Activated T-helper 1 cell treated with Interleukin-2 at 50 U/mL for 16 hours (primary cell): ENCODE measurements around the gene RDH12.
"Not testable (repeated sequence)": the region's sequence is repeated elsewhere in the genome, so short reads cannot be mapped to it uniquely, and the experiment has no call there.

ENCODE experiments used
- DNase-seq: peaks from one replicate; pipeline ENCODE4 v3.0.0-alpha.2; 2020; ENCODE audit warnings: low read depth

RDH12 gene

DNA sequence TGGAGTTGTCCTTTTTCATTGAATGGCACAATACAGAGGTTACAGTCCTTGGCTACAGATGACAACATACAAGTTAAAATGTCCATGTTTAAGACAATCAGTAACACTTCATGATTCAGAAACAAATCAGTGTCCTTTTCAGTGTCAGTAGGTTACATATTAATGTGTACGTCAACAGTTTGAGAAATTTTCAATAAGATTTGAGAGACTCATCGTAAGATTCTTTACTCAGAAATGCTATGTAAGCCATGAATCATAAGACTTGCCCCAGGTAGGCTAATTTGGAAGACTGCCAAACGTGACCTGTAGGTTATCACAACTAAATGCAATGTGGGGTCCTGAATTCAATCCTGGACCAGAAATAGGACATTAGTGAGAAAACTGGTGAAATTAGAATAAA is 3.5 kb downstream of the RDH12 start:
- DNase-seq = no peak

DNA sequence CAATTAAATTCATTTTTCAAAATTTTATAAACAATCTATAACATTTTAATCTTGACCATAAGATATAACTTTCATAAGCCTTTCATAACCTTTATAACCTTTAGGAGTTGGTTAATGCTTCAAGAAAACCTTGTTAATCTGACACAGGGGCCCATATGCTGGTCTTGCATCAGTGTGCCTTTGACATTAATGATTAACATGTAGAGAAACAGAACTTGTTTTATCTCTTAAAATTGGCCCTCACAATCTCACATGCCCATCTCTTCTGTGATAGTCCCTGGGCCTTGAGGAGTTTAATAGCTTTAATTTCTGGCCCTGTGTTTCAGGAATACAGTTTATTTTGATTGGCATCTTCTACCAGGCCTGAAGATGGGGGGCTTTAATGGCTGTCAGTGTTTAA is 7.7 kb downstream of the RDH12 start:
- DNase-seq = not testable (repeated sequence)

DNA sequence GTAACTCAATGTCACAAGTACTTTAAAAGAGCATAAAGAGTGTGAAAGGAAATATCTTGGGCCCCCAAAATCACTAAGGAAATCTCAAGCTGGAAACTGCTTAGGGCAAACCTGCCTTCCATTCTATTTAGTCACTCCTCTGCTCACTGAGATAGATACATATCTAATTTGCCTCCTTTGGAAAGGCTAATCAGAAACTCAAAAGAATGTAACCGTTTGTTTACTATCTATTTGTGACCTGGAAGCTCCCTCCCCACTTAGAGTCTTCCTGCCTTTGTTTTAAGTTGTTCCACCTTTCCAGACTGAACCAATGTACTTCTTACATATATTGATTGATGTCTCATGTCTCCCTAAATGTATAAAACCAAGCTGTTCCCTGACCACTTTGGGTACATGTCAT is 8.1 kb downstream of the RDH12 start:
- not testable (repeated sequence) for DNase-seq

DNA sequence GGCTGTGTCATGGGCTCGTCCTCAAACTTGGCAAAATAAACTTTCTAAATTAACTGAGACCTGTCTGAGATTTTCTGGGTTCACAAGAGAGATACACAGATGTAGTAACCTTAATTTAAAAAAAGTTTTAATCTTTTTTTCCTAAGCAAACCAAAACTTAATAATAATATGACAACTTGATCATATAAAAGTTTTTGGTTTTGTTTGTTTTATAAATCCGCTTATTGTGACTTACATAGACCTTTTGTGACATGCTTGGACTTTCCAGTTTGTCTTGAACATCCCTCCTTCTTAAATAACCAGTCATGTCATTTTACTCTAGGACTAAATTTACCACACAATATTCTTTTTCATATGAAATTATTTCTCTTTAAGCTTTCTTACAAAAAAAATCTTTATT is 8.5 kb downstream of the RDH12 start:
- DNase-seq = no peak

DNA sequence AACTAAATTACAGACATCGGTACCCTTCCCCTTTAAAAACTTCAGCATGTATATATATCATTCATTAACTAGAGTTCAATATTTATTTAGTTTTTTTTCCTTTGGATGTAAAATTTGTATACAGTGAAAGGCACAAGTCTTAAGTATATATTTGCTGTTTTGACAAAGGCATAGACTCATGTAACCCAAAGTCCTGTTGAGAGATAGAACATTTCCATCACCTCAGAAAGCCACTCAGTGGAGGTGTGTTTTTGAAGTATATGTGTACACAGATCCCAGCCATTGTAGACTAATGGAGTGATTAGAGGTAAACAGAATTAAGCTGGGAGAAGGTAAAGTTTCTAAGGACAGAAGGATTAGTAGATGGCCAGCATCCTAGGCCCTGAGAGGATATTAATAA is 15.4 kb downstream of the RDH12 start:
- DNase-seq = no peak

DNA sequence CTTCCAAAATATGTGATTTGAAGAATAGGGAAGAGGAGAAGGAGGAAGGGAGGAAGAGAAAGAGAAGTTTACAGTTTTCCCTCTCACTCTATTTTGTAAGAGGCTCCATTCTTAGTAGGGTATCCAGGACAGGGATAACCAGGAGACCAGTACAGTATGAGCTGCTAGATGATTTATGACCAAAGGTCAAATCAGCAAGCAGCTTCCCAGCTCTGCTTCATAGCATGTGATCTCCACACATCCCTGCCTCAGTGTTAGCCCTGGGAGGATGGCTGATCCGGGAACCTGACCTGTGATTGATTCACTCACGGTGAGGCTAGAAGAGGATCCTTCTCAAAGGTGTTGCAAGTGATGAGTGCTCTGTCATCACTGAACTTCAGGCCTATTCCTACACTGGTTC is 16.6 kb downstream of the RDH12 start:
- DNase-seq = no peak

DNA sequence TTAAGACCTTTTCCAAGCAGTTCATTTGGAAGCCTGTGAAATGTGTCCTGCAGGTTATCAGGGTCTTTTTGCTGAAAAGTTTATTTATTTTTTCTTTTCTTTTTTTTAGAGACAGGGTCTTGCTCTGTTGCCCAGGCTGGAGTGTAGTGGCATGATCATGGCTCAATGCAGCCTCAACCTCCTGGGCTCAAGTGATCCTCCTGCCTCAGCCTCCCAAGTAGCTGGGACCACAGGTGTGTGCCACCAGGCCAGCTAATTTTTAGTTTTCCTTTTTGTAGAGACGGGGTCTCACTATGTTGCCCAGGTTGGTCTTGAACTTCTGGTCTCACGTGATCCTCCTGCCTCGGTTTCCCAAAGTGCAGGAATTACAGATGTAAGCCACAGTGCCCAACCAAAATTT is 17.7 kb downstream of the RDH12 start:
- DNase-seq = not testable (repeated sequence)

DNA sequence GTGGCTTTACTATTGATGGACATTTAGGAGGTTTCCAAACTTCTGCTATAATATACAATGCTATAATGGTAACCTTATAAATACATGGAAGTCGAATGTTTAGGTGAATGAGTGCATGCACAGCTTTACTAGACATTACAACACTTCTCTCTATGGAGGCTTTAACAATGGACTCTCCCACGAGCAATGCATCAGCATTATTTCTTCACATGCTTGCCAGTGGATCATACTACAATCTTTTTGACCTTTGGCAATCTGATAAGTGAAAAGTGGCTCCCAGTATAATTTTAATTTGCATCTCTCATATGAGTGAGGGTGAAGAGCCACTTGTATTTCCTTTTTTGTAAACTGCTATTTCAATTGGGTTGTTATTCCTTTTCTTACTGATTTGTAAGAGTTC is 18.2 kb downstream of the RDH12 start:
- no peak for DNase-seq

DNA sequence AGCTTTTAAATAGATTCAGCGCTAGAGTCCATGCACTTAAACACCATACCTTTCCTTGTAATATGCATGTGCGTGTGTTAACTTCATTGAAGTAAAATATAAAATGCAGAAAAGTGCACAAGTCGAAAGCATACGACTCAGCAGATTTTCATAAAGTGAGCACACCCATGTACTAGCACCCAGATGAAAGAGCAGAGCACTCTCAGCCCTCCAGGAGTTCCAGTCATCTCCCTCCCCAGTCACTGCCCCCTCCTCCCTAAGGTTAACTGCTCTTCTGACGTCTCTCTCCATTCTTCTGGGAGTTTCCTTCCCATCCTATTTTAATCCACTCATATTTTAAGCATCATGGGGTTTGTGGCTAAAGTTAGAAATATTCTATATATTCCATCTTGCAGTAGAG is 20.2 kb downstream of the RDH12 start:
- DNase-seq = no peak

DNA sequence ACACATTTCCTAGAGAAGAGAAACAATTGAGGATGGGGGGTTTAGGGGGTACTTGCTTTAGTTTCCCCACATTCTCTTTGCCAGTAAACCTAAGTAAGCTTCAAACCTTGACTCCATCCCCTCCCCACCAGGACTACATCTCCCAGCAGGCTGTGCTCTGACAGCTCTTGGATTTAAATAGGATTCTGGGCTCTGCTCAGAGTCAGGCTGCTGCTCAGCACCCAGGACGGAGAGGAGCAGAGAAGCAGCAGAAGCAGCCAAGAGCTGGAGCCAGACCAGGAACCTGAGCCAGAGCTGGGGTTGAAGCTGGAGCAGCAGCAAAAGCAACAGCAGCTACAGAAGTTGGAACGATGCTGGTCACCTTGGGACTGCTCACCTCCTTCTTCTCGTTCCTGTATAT is 20.6 kb downstream of the RDH12 start:
- DNase-seq = no peak

DNA sequence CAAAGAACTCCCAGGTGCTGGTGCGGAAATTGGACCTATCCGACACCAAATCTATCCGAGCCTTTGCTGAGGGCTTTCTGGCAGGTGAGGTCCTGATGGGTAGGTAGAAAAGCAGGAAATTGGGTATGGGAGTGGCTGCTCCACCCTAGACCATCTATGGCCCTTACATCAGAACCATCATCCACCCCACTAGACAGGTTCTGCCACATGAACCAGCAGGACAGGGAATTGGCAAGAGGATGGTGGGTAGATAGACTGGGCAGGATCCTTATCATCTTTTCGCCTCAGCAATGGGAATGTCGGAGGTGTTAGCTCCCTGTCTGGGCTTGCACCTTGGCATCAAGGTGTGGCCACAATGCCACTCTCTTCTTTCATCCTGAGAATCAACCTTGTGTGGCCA is 23.5 kb downstream of the RDH12 start:
- DNase-seq = no peak

DNA sequence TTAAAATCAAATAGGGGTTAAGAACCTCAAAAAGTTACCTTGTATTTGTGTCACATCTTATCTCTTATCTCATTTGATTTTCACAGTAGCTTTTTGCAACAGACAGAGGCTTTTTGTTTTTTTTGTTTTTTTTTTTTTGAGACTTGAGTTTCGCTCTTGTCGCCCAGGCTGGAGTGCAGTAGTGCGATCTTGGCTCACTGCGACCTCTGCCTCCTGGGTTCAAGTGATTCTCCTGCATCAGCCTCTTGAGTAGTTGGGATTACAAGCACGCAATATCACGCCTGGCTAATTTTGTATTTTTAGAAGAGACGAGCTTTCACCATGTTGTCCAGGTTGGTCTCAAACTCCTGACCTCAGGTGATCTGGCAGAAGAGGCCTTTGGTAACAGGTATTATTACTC is 25.7 kb downstream of the RDH12 start:
- no peak for DNase-seq

DNA sequence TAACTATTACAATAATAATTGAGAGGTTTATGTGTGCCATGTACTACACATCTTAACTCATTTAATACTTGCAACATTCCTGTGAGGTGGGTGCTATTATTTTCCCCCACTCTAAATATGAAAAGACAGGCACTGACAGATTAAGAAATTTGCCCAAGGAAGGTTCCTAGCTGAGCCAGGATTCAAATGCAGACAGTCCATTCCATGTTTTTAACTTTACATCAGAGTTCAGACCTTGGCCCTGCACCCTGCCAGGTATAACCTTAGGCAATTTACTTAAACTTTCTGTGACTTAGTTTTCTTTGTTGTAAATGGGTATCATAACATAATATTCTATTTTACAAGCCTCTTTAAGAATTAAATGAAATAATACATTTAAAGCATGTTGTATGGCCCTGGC is 26.6 kb downstream of the RDH12 start:
- no peak for DNase-seq

DNA sequence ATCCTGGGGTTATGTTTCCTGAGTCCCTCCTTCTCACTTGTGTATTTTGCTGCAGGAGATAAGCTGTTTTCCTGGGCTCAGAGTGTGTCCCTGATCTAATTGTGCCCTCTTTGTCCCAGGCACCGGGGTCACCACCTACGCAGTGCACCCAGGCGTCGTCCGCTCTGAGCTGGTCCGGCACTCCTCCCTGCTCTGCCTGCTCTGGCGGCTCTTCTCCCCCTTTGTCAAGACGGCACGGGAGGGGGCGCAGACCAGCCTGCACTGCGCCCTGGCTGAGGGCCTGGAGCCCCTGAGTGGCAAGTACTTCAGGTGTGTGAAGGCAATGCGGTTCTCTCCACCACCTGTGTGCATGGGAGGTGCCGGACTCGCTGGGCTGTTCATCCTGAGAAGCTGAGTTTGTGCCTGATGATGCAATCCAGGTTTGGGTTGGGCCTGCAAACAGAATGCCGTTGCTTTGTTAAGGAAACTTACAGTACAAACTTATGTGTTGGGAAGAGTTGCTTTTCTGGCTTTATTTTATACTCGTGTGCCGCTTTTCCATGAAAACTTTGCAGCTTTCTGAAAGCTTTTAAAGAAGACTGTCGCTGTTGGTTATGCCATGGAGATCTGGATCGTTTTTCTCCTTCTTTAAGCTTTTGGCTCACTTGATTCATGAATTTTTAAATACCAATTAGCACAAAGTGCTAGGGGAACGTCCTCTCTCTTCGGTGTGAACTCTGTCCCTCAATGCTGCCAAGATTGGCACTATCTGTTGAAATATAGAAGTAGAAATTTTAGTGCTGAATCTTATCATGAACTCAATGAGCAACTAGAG is 27.6 kb downstream of the RDH12 start:
- no peak for DNase-seq

DNA sequence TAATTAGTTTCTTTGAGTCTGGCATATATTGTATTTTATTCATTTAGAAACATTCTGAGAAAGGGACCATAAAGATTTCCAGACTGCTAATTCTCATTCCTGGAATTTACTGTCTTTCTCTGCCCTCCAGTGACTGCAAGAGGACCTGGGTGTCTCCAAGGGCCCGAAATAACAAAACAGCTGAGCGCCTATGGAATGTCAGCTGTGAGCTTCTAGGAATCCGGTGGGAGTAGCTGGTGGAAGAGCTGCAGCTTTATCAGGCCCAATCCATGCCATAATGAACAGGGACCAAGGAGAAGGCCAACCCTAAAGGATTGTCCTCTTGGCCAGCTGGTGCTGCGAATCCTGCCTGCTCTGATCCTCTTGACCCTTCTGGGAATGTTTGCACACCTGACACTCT is 31.9 kb downstream of the RDH12 start:
- no peak for DNase-seq

DNA sequence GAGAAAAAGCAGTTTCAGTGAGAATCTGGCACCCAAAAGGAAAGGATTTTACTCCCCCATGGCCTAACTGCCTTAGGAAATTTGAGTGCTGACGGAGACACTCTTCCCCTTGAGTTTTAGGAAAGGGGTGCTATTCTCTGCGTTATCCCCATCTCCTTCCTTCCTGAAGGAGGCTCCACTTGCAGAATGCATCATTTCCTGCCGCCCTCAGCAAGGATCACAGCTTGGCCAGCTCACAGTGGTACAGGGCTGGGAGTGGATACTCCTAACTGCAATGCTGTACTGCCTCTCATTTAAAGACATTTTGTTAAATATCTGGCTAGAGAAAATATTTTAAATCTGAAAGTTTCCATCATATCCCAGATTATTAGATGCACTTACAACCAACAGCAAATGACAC is 33.0 kb downstream of the RDH12 start:
- no peak for DNase-seq

DNA sequence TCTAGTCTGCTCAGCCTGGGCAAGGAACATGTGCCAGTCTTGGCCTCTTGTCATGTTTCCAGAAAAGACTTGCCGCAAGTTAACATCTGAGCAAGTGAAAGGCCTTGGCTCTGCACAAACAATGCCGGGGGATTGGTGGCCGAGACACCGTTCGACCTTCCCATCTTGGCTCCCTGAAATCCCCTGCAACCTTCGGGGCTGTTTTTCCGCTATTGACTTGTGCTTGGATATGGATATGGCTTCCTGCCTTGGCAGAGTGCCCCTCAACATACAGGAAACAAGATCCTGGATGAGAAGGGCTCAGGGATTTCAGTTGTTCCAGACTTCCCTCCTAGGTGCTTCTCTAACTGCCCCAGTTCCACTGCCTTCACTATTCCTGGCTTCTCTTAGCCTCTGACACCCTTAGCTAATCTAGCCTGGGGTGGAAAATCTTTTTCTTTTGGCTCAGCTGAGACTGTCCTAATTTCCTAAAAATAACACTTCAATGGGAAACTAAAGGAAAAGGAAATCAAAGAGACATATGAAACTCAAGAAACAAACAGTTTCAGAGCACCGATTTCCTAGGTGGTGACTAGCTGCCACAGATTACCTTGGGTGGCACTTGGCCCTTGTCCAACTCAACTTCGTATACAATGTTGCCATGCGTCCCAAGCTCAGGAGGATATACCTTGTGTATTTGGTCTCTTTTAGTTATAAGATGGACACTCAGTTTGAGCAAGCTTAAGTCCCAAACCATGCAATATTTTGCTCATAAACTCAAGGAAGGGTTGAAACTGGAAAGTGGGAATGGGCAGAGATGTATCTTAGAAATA is 33.9 kb downstream of the RDH12 start:
- no peak for DNase-seq

DNA sequence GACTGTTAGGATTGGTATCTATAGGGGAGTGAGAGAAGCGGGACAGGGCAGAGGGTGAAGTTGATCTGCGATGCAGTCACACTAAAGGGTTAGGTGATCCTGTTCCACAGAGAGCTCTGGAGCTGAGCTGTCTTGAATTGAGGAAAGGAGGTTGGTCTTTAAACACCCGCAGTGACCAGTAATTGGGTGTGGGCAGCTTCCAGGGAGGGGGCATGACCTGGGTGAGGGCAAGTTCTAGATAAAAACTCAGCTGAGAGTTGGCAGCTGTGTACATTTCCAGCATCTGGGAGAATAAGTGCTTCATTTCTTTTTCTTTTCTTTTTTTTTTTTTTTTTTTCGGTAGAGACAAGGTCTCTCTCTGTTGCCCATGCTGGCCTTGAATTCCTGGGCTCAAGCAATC is 35.1 kb downstream of the RDH12 start:
- DNase-seq = no peak

DNA sequence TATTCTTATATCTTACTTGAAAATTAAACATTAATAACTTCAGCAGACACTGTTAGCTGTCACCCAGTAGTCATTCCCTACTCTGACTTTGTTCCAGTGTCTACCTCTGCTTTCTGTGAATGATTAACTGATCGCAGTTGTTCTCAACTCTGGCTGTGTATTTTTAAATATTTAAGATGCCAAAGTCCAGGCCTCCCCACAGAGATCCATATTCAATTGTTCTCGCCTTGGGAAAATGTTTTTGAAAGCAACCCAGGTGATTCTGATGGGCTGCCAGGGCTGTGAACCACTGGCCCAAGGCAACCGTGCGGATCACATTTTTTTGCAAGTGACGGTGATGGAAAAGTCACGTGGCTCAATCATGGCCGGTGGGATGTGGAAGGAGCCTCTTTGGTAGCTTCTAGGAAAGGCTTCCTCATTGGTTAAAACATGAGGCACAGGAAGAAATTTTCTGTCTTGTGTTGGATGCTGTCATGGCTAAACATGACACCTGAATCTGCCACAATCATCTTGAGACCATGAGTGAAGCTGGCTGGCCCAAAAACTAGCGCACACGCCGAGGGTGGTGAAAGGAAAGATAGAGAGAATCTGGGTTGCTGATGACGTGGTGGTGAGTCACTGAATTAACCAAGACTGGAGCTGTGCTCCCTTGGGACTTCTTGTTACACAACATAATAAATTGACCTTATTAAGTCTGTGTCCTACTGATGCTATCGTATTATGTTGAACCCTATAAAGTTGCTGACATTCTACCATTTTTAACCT is 37.2 kb downstream of the RDH12 start:
- no peak for DNase-seq

DNA sequence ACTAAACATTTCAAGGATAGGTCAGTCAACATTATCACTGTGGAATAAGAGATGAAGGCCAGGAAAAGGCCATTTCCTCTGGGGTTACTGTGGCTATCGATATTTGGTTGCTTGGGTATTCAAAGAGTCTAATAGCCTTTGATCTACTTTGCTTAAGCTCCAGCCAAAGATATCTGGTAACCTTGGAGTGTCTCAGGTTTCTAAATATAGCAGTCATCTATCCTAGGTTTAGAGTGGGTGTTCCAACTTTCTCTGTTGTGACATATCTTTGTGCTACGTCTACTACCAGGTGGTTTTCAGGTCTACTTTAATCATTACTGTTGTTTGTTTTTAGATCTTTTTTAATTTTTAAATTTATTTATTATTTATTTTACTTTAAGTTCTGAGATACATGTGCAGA is 42.4 kb downstream of the RDH12 start:
- no peak for DNase-seq

DNA sequence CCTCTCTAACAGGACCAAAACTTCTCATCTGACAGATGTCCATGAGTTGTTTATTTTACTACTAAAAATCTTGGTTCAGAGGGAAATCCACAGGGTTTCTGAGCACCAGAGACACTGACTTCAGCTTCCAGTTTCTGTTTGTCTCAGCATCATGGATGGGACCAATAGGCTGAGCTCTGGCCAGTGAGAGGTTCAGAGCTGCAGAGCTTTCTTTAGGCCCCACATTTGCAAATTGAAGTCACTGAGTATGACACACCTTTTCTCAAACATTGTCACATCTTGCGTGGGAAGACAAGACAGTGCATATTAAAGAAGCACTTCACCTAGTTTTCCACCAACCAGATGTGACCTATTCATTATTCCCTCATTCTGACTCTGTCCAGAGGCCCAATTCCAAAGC is 45.2 kb downstream of the RDH12 start:
- DNase-seq = no peak

DNA sequence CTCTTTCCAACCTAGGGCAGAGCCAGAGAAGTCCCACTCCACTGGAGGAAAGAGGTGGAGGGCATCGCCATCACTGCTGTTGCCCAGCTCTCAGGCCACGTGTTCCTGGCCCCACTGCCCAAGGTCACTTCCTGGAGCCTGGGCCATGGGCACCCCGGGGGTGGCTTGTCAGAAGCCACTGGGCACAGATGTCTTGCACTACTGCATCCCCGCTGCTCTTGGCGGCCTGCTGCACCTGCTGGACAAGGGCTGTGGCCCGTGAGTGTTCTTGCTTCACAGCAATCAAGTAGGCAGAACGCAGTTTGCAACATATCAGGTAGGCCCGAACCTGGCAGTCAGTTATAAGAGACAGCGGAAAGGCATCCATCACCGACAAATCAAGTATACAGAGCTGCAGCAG is 46.6 kb downstream of the RDH12 start:
- no peak for DNase-seq
